Hematopoietic multipotent progenitor cell treated with erythropoietin and hydrocortisone succinate and interleukin-3 and kit ligand, for 8 days (in vitro differentiated cells): ENCODE results near the gene CLEC14A.

Experiments used
- DNase-seq: peaks from one replicate; pipeline ENCODE4 v3.0.0-alpha.2; 2015

Gene CLEC14A

DNA sequence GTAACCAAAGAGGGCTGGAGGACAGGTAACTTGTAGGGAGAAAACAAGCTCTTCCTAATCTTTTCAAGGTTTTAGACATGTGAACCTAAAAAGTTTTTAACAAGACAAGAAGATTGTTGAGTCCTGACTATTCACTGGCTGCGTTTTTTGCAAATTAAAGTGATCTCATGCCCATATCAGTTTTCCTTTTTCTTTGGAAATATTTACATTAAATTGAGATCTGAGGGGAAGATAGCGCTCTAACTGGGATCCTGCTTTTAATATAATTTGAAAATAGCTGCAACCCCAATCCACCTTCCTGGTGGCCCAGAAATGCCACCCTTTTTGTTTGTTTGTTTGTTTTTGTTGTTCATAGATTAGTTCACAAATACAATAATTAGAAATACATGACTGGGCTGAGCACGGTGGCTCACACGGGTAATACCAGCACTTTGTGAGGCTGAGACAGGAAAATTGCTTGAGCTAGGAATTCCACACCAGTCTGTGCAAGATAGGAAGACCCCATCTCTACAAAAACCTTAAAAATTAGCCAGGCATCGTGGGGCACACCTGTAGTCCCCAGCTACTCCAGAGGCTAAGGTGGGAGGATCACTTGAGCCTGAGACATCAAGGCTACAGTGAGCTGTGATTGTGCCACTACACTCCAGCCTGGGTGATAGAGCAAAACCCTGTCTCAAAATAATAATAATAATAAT, 50.6 kb downstream of the CLEC14A start:
- DNase-seq, result no peak

GRCh38 chr14:38204719-38205115, 51.2 kb downstream of the CLEC14A start:
- DNase-seq, result no peak
